ENCODE results near the gene DOK3. TPM values are rescaled to one million over a fixed set of nuclear protein-coding genes. Genes with fewer than 3 reads are reported as not detected.

Gene DOK3
- total and polyA plus RNA-seq, 2 of the 13 experiments (the other 11 are each of a cell fraction or from before 2014, with no cell fraction given): 1.4 to 1.5 TPM

- Histone ChIP-seq H3K9ac (ENCODE audit: insufficient read depth, low read depth, low read length) (no peak overlapping the region), H3K79me2 (ENCODE audit: insufficient read depth, low read length) (no peaks in the 10 kb centered on the region), H3K27me3 (ENCODE audit: control insufficient read depth in 1 of 2, insufficient read depth in 2 of 2, low read length in 2 of 2) (peaks cover 2 to 26% of the 10 kb centered on the region in 2 experiments; a peak in 4 of 5 replicates), H3K4me2 (ENCODE audit: low read depth, low read length) (no peak overlapping the region), H3K4me3 (replicated peaks in 1 of 3; ENCODE audit: insufficient read depth in 1 of 3, low read depth in 2 of 3, low read length in 3 of 3) (no peak overlapping the region), H3K36me3 (replicated peaks in 1 of 2; ENCODE audit: control insufficient read depth in 1 of 2, insufficient read depth in 2 of 2, low read length in 2 of 2) (no peaks in the 10 kb centered on the region), H3K27ac (ENCODE audit: extremely low read length, insufficient read depth, low read length) (no peak overlapping the region), H2AFZ (ENCODE audit: low read length) (no peak overlapping the region), H3K4me1 (ENCODE audit: insufficient read depth, low read length) (peaks cover 35% of the 10 kb centered on the region), H4K20me1 (ENCODE audit: insufficient read depth, low read length) (no peaks in the 10 kb centered on the region), H3K9me3 (ENCODE audit: low read length) (no peaks in the 10 kb centered on the region)
- WGBS (ENCODE audit: low lambda C conversion rate): 89% methylated on average over 17 of the region's 47 CpGs
- ChIA-PET POLR2A (interaction anchor here (1.1 kb wide), 1 partner anchor 28 kb away, joined by 3 read pairs; no protein-coding TSS in a partner anchor), CTCF (ENCODE audit: low intra/inter-chr PET ratio, low total read pairs) (no interaction called here)
- in situ Hi-C loops (cut with HindIII; ENCODE audit: extremely low pct_ligation_motif_present, low pct_unique_long_range_greater_than_20kb): no loop called here
- ATAC-seq (no peak), DNase-seq (ENCODE audit: low spot score) (no peak), FAIRE-seq (no peak)
- intact Hi-C loops (cut with micrococcal nuclease; ENCODE audit: unreplicated experiment): no loop called here
- no TSS peak for BruUV-seq (replicated peaks)
- TF ChIP-seq ZBTB42 (CRISPR knock-in tag; IDR thresholded peaks at IDR 0.05): no peak
- peak; percentile 9 for TF ChIP-seq AGO2 (optimal IDR thresholded peaks at IDR 0.05; ENCODE audit: low read depth, low read length)
- TF ChIP-seq ATF6 (CRISPR knock-in tag; conservative IDR thresholded peaks at IDR 0.05): no peak
- no peak for TF ChIP-seq TFAP4 (IDR thresholded peaks at IDR 0.05; ENCODE audit: borderline replicate concordance, low read depth)
- TF ChIP-seq, protein P1, sequence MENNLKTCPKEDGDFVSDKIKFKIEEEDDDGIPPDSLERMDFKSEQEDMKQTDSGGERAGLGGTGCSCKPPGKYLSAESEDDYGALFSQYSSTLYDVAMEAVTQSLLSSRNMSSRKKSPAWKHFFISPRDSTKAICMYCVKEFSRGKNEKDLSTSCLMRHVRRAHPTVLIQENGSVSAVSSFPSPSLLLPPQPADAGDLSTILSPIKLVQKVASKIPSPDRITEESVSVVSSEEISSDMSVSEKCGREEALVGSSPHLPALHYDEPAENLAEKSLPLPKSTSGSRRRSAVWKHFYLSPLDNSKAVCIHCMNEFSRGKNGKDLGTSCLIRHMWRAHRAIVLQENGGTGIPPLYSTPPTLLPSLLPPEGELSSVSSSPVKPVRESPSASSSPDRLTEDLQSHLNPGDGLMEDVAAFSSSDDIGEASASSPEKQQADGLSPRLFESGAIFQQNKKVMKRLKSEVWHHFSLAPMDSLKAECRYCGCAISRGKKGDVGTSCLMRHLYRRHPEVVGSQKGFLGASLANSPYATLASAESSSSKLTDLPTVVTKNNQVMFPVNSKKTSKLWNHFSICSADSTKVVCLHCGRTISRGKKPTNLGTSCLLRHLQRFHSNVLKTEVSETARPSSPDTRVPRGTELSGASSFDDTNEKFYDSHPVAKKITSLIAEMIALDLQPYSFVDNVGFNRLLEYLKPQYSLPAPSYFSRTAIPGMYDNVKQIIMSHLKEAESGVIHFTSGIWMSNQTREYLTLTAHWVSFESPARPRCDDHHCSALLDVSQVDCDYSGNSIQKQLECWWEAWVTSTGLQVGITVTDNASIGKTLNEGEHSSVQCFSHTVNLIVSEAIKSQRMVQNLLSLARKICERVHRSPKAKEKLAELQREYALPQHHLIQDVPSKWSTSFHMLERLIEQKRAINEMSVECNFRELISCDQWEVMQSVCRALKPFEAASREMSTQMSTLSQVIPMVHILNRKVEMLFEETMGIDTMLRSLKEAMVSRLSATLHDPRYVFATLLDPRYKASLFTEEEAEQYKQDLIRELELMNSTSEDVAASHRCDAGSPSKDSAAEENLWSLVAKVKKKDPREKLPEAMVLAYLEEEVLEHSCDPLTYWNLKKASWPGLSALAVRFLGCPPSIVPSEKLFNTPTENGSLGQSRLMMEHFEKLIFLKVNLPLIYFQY (CRISPR knock-in tag; IDR thresholded peaks at IDR 0.05; ENCODE audit: borderline replicate concordance): no peak
- TF ChIP-seq, protein P2, sequence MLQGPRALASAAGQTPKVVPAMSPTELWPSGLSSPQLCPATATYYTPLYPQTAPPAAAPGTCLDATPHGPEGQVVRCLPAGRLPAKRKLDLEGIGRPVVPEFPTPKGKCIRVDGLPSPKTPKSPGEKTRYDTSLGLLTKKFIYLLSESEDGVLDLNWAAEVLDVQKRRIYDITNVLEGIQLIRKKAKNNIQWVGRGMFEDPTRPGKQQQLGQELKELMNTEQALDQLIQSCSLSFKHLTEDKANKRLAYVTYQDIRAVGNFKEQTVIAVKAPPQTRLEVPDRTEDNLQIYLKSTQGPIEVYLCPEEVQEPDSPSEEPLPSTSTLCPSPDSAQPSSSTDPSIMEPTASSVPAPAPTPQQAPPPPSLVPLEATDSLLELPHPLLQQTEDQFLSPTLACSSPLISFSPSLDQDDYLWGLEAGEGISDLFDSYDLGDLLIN (CRISPR knock-in tag; IDR thresholded peaks at IDR 0.05; ENCODE audit: borderline replicate concordance): no peak
- no peak for TF ChIP-seq MTA1 (CRISPR knock-in tag; IDR thresholded peaks at IDR 0.05; ENCODE audit: borderline replicate concordance)
- no peak for TF ChIP-seq ZNF275 (CRISPR knock-in tag; IDR thresholded peaks at IDR 0.05; ENCODE audit: borderline replicate concordance)
- TF ChIP-seq RFXANK (CRISPR knock-in tag; IDR thresholded peaks at IDR 0.05): no peak
Measured at GRCh38 chr5:177504086-177505056, 5.3 kb downstream of the DOK3 start.
